Epithelial cell of proximal tubule (primary cell): ENCODE measurements around the gene PARN. TPM values are rescaled to one million over a fixed set of nuclear protein-coding genes. Genes with fewer than 3 reads are reported as not detected.

Source experiments
- DNase-seq: peaks from one replicate; pipeline ENCODE4 v3.0.0-alpha.2; 2011; ENCODE audit warnings: low read depth
- H3K4me3 ChIP-seq: 2 replicates; pipeline ENCODE4 v1.5.1; 2011; ENCODE audit warnings: low read depth, mild to moderate bottlenecking, low read length
- total RNA-seq: library from RNA; depleted of rRNA; stranded (reverse); fragments of >200 nt; gene quantifications from 2 replicates; pipeline ENCODE4 v1.2.3, GENCODE V29; 2015
- TF ChIP-seq, protein P1 (sequence below): conservative IDR thresholded peaks from 2 replicates; pipeline ENCODE4 v1.5.1; 2012; ENCODE audit warnings: low read depth, mild to moderate bottlenecking, low read length

The PARN gene
- total RNA-seq, 1 donor from 2014 or later: 28.5 TPM

DNA sequence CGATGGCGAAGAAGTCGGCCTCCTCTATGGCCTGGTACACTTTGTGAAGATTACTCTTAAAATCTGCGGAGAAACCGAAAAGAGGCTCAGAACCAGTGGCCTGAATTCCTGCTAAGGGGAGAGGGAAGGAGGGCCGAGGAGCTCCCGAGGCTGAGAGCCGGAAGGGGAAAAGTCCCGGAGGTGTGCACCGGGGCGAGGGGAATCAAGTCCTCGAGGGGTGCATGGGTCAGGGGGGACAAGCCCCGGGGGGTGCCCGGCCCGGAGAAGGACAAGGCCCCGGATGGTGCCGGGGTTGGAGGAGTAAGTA, 495 bp downstream of the PARN start:
- TF ChIP-seq, protein P1, sequence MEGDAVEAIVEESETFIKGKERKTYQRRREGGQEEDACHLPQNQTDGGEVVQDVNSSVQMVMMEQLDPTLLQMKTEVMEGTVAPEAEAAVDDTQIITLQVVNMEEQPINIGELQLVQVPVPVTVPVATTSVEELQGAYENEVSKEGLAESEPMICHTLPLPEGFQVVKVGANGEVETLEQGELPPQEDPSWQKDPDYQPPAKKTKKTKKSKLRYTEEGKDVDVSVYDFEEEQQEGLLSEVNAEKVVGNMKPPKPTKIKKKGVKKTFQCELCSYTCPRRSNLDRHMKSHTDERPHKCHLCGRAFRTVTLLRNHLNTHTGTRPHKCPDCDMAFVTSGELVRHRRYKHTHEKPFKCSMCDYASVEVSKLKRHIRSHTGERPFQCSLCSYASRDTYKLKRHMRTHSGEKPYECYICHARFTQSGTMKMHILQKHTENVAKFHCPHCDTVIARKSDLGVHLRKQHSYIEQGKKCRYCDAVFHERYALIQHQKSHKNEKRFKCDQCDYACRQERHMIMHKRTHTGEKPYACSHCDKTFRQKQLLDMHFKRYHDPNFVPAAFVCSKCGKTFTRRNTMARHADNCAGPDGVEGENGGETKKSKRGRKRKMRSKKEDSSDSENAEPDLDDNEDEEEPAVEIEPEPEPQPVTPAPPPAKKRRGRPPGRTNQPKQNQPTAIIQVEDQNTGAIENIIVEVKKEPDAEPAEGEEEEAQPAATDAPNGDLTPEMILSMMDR: no peak
- no peak for DNase-seq
- H3K4me3 ChIP-seq: peak overlapping the region; percentile 97

DNA sequence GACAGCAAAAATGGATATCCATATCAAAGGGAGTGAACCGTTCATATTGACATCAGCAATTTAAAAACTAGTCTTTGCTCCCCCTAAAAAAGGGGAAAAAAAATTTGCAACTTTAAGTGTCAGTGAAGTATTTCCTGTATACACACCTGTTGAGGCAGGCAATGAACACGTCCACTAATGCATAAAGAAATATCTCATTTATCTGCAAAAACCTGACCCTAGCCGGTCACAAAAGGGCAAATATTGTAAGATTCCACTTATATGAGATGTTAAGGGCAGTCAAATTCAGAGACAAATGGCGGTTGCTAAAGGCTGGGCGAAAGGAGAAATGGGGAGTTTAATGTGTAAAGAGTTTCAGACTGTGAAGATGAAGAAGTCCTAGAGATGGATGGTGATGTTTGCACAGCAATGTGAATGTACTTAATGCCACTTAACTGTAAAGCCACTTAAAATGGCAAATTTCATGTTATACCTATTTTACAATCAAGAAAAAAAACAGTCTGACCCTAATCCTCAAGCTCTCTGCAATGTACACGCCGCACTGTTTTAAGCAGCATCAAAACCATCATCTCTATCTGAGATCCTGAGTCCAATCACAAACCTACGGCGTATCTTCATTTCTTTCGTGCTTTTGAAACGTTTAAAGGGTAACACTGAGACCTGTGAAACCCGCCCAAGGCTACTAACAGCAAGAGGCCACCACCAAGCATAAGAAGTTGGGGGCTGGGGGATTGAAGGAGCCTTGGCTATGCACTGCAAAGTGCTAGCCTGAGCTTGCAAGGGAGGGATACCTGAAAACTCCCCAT, 1.1 kb downstream of the PARN start:
- peak overlapping the region; percentile 97 for H3K4me3 ChIP-seq
- TF ChIP-seq, protein P1: no peak
- no peak for DNase-seq

DNA sequence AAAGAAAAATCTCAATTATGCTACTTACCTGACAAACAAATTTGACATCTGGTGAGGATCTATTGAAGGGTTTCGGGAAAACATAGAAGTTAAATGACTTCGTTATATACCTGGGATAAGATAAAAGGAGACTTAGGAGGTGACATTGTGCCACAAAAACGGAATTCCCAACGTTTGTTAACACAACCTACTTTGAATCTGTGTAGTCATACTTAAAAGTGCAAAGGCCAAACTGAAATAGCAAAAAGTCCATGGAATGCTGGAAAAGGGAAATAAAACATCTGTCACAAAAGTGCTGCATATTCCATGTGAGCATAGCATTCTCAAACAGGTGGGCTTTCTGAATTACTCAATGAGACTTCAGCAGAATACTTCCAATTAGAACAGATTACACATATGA, 3.0 kb downstream of the PARN start:
- H3K4me3 ChIP-seq: no peak overlapping the region
- no peak for DNase-seq
- TF ChIP-seq, protein P1: no peak

DNA sequence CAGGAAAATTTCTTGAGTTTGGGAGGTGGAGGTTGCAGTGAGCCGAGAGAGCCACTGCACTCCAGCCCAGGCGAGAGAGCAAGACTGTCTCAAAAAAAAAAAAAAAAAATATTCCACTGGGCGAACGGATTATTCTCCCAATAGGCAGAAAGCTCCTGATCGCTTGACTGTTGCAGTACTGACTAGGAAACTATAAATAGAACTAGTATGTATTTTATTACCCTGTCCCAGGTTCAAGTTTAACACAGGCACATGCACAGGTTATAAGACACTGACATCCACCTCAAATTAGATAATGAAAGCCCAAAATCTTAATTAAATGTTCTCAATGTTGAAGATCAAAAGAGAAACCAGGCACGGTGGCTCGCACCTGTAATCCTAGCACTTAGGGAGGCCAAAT, 11.5 kb downstream of the PARN start:
- TF ChIP-seq, protein P1: no peak
- DNase-seq: no peak
- no peak overlapping the region for H3K4me3 ChIP-seq

DNA sequence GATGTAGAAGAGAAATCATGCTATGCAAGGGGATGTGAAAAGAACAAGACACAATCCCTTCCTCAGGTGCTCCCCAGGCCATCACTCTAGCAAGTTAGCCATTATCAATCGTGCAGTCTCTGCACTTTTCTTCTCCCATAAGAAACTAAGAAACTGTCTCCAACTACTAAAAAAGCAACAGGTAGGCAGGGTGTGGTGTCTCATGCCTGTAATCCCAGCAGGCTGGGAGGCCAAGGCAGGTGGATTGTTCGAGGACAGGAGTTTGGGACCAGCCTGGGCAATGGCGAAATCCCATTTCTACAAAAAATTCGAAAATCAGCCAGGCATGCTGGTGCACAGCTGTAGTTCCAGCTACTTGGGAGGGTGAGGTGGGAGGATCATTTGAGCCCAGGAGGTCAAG, 13.8 kb downstream of the PARN start:
- TF ChIP-seq, protein P1: no peak
- DNase-seq: no peak
- no peak overlapping the region for H3K4me3 ChIP-seq

DNA sequence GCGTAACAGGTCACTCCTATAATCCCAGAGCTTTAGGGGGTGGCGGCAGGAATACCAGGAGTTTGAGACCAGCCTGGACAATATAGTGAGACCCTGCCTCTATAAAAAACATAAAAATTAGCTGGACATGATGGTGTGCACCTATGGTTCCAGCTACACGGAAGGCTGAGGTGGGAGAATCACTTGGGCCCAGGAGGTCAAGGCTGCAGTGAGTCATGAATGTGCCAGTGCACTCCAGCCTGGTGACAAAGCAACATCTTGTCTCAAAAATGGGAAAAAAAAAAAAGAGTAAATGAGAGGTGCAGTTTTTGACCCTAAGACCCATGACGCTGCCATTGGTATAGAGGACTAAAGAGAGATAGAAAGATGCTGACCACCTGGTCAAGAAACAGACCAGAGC, 16.1 kb downstream of the PARN start:
- no peak overlapping the region for H3K4me3 ChIP-seq
- DNase-seq: no peak
- TF ChIP-seq, protein P1: no peak

DNA sequence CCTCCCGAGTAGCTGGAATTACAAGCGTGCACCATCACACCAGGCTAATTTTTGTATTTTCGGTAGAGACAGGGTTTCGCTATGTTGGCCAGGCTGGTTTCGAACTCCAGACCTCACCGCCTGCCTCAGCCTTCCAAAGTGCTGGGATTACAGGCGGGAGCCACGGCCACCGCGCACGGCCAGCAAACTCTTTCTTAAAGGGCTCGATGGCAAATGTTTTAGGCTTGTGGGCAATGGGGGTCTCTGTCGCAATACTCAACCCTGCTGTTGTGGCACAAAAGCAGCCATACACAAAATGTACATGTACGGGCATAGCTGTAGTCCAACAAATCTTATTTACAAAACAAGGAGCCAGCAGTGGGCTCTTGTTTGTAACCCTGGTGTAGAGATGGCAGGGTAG, 18.4 kb downstream of the PARN start:
- no peak overlapping the region for H3K4me3 ChIP-seq
- TF ChIP-seq, protein P1: no peak
- DNase-seq: no peak
